H1 (cell line): ENCODE data around the gene APBA2. TPM values are rescaled to one million over a fixed set of nuclear protein-coding genes. Genes with fewer than 3 reads are reported as not detected.

Source experiments
- CTCF ChIA-PET: fragments of 300-600 bp; sonication (Branson Sonifier 250); formaldehyde crosslinking; loops from one replicate; lab custom pipeline; 2021; ENCODE audit not compliant: partially characterized antibody; lab: Charles Lee
- POLR2A ChIA-PET: fragments of 300-600 bp; sonication (Branson Sonifier 250); formaldehyde crosslinking; loops from one replicate; lab custom pipeline; 2021; ENCODE audit warnings: inconsistent platforms; ENCODE audit not compliant: partially characterized antibody; lab: Charles Lee
- DNase-seq, 2 experiments: peaks; one replicate each; pipeline versions ENCODE4 v3.0.0 to v3.0.0-alpha.2; 2010 to 2022; ENCODE audit warnings: low spot score in 2 of 2, low read depth in 1 of 2, mixed read lengths in 1 of 2
- FAIRE-seq: peaks from 2 replicates; lab custom pipeline; 2011; peaks lifted over from hg19 to GRCh38; lab: Jason Lieb, UNC
- H2AFZ ChIP-seq: 2 replicates; pipeline ENCODE4 v1.8.1; 2012; ENCODE audit warnings: low read length, inconsistent platforms
- H2AK5ac ChIP-seq: 2 replicates; pipeline ENCODE4 v1.6.1; 2013; ENCODE audit warnings: low read depth, low read length
- H2BK120ac ChIP-seq: replicated peaks from 2 replicates; pipeline ENCODE3; 2013; ENCODE audit warnings: low read depth, low read length, inconsistent platforms
- H2BK12ac ChIP-seq: 2 replicates; pipeline ENCODE4 v1.6.1; 2013; ENCODE audit warnings: low read depth, low read length
- H2BK15ac ChIP-seq: 2 replicates; pipeline ENCODE4 v1.6.1; 2013; ENCODE audit warnings: low read length
- H2BK20ac ChIP-seq: 2 replicates; pipeline ENCODE4 v1.6.1; 2013; ENCODE audit warnings: low read length
- H2BK5ac ChIP-seq: 2 replicates; pipeline ENCODE4 v1.6.1; 2013; ENCODE audit warnings: low read depth, low read length
- H3K14ac ChIP-seq: 2 replicates; pipeline ENCODE4 v1.6.1; 2013; ENCODE audit warnings: inconsistent platforms; ENCODE audit not compliant: insufficient read length
- H3K18ac ChIP-seq: 2 replicates; pipeline ENCODE4 v1.6.1; 2013; ENCODE audit warnings: low read length; ENCODE audit errors: extremely low read depth
- H3K23ac ChIP-seq: 2 replicates; pipeline ENCODE4 v1.6.1; 2013; ENCODE audit warnings: inconsistent platforms; ENCODE audit not compliant: insufficient read length
- H3K23me2 ChIP-seq: 2 replicates; pipeline ENCODE4 v1.6.1; 2013; ENCODE audit warnings: low read depth, low read length
- H3K27ac ChIP-seq: 2 replicates; pipeline ENCODE4 v1.6.1; 2011; ENCODE audit warnings: low read depth, low read length, inconsistent platforms
- H3K27me3 ChIP-seq, 4 experiments: replicated peaks in 1 of 4; 1 replicate in 1 of 4; 2 replicates in 3 of 4; pipeline versions ENCODE4 v1.6.1 to v1.8.1; 2011 to 2013; ENCODE audit warnings: low read length in 3 of 4, mild to moderate bottlenecking in 3 of 4, inconsistent platforms in 2 of 4, mixed read lengths in 2 of 4, moderate library complexity in 1 of 4; ENCODE audit not compliant: control insufficient read depth in 3 of 4, insufficient read depth in 3 of 4; ENCODE audit errors: extremely low read depth in 1 of 4
- H3K36me3 ChIP-seq, 4 experiments: 2 replicates each; pipeline versions ENCODE4 v1.6.1 to v1.8.1; 2011 to 2013; ENCODE audit warnings: mild to moderate bottlenecking in 4 of 4, low read length in 3 of 4, moderate library complexity in 2 of 4, control low read depth in 1 of 4, inconsistent platforms in 1 of 4; ENCODE audit not compliant: insufficient read depth in 4 of 4, control insufficient read depth in 2 of 4
- H3K4ac ChIP-seq: replicated peaks from 2 replicates; pipeline ENCODE3; 2013; ENCODE audit warnings: low read length, low read depth, mixed read lengths, inconsistent platforms; ENCODE audit not compliant: insufficient read length
- H3K4me1 ChIP-seq, 4 experiments: replicated peaks in 1 of 4; 1 replicate in 1 of 4; 2 replicates in 3 of 4; pipeline versions ENCODE4 v1.6.1 to v1.8.1; 2011 to 2013; ENCODE audit warnings: low read length in 3 of 4, inconsistent platforms in 2 of 4, mixed read lengths in 1 of 4; ENCODE audit not compliant: insufficient read depth in 4 of 4, control insufficient read depth in 3 of 4
- H3K4me2 ChIP-seq, 2 experiments: 2 replicates each; pipeline versions ENCODE4 v1.6.1 to v1.8.1; 2011 to 2013; ENCODE audit warnings: low read depth in 2 of 2, low read length in 2 of 2, control low read depth in 1 of 2, inconsistent platforms in 1 of 2, mild to moderate bottlenecking in 1 of 2; ENCODE audit not compliant: insufficient read depth in 1 of 2
- H3K4me3 ChIP-seq, 4 experiments: fragments of 200-600, 300-600 bp in 1 of 4; sonication (generic), shearing (Covaris generic), sonication (Bioruptor Twin) in 1 of 4; 2 replicates each; pipeline versions ENCODE4 v1.5.1 to v1.8.1; 2011 to 2016; ENCODE audit warnings: low read length in 4 of 4, low read depth in 3 of 4, control low read depth in 2 of 4, inconsistent platforms in 2 of 4, mild to moderate bottlenecking in 2 of 4, mixed read lengths in 1 of 4, moderate library complexity in 1 of 4; ENCODE audit not compliant: insufficient read depth in 2 of 4; ENCODE audit errors: extremely low read depth in 1 of 4
- H3K56ac ChIP-seq: replicated peaks from 2 replicates; pipeline ENCODE3; 2013; ENCODE audit warnings: low read depth, mild to moderate bottlenecking, mixed read lengths, low read length, inconsistent platforms; ENCODE audit not compliant: insufficient read length
- H3K79me1 ChIP-seq: 2 replicates; pipeline ENCODE4 v1.6.1; 2013; ENCODE audit warnings: low read depth, low read length, control low read depth
- H3K79me2 ChIP-seq, 2 experiments: 2 replicates each; pipeline versions ENCODE4 v1.6.1 to v1.8.1; 2012 to 2013; ENCODE audit warnings: low read length in 2 of 2, mild to moderate bottlenecking in 2 of 2, inconsistent platforms in 1 of 2; ENCODE audit not compliant: insufficient read depth in 2 of 2, control insufficient read depth in 1 of 2
- H3K9ac ChIP-seq, 4 experiments: replicated peaks in 1 of 4; 1 replicate in 1 of 4; 2 replicates in 3 of 4; pipeline versions ENCODE4 v1.6.1 to v1.8.1; 2011 to 2013; ENCODE audit warnings: low read depth in 3 of 4, low read length in 3 of 4, control low read depth in 2 of 4, mild to moderate bottlenecking in 2 of 4, moderate library complexity in 2 of 4, inconsistent platforms in 1 of 4; ENCODE audit errors: extremely low read depth in 1 of 4
- H3K9me3 ChIP-seq, 2 experiments: 2 replicates each; pipeline versions ENCODE4 v1.6.1 to v1.8.1; 2012 to 2013; ENCODE audit warnings: mild to moderate bottlenecking in 2 of 2, moderate library complexity in 2 of 2, control low read depth in 1 of 2, inconsistent platforms in 1 of 2, low read depth in 1 of 2, low read length in 1 of 2, mixed read lengths in 1 of 2; ENCODE audit not compliant: insufficient read depth in 2 of 2
- H4K20me1 ChIP-seq, 2 experiments: replicated peaks in 1 of 2; 2 replicates each; pipeline versions ENCODE3 to v1.8.1; 2011 to 2013; ENCODE audit warnings: inconsistent platforms in 2 of 2, low read length in 2 of 2, mild to moderate bottlenecking in 1 of 2; ENCODE audit not compliant: insufficient read depth in 2 of 2, control insufficient read depth in 1 of 2
- H4K5ac ChIP-seq: 2 replicates; pipeline ENCODE4 v1.6.1; 2013; ENCODE audit warnings: low read length, low read depth, mixed read lengths, inconsistent platforms; ENCODE audit not compliant: insufficient read length
- H4K8ac ChIP-seq: 2 replicates; pipeline ENCODE4 v1.8.0; 2013; ENCODE audit warnings: mild to moderate bottlenecking, moderate library complexity, low read length, inconsistent platforms; ENCODE audit not compliant: insufficient read depth; ENCODE audit errors: extremely low read depth
- H4K91ac ChIP-seq: replicated peaks from 2 replicates; pipeline ENCODE3; 2013; ENCODE audit warnings: low read length, mixed read lengths, inconsistent platforms; ENCODE audit not compliant: insufficient read length
- BACH1 ChIP-seq: IDR thresholded peaks from 2 replicates; pipeline ENCODE4 v1.6.1; 2012; ENCODE audit warnings: low read length, improper control_type of control experiment
- BCL11A ChIP-seq, 2 experiments: IDR thresholded peaks; one replicate each; pipeline ENCODE4 v1.6.1; 2011; ENCODE audit warnings: low read depth in 2 of 2, low read length in 2 of 2, mild to moderate bottlenecking in 2 of 2
- BRCA1 ChIP-seq: IDR thresholded peaks from 2 replicates; pipeline ENCODE4 v1.6.1; 2012; ENCODE audit warnings: low read depth, low read length, improper control_type of control experiment
- CBX8 ChIP-seq: fragments of 300-800, 300-1000 bp; sonication (generic); IDR thresholded peaks from 2 replicates; pipeline ENCODE4 v1.7.1; 2016; ENCODE audit warnings: low read depth, low read length, borderline replicate concordance
- HDAC2 ChIP-seq, 2 experiments: fragments of 300-600 bp in 1 of 2; sonication (generic) in 1 of 2; IDR thresholded peaks; 2 replicates each; pipeline ENCODE4 v1.6.1; 2011 to 2012; ENCODE audit warnings: low read depth in 2 of 2, low read length in 2 of 2, mild to moderate bottlenecking in 2 of 2, moderate library complexity in 2 of 2, borderline replicate concordance in 1 of 2, inconsistent platforms in 1 of 2
- JUND ChIP-seq: IDR thresholded peaks from 2 replicates; pipeline ENCODE4 v1.6.1; 2011; ENCODE audit warnings: mild to moderate bottlenecking, improper control_type of control experiment, low read length
- KDM1A ChIP-seq: fragments of 200-600, 300-600 bp; sonication (generic); IDR thresholded peaks from 2 replicates; pipeline ENCODE4 v1.7.1; 2016; ENCODE audit warnings: mild to moderate bottlenecking, low read length, borderline replicate concordance
- KDM5A ChIP-seq: fragments of 200-600 bp; IDR thresholded peaks from 2 replicates; pipeline ENCODE4 v1.7.1; 2012; ENCODE audit warnings: mild to moderate bottlenecking, low read length, inconsistent platforms, mixed read lengths
- RAD21 ChIP-seq, 2 experiments: IDR thresholded peaks in 1 of 2; conservative IDR thresholded peaks in 1 of 2; 2 replicates each; pipeline ENCODE4 v1.6.1; 2011; ENCODE audit warnings: low read depth in 2 of 2, low read length in 2 of 2, improper control_type of control experiment in 1 of 2, inconsistent platforms in 1 of 2, mild to moderate bottlenecking in 1 of 2, moderate library complexity in 1 of 2
- SAP30 ChIP-seq: fragments of 300-600 bp; sonication (generic); IDR thresholded peaks from 2 replicates; pipeline ENCODE4 v1.7.1; 2012; ENCODE audit warnings: low read length, moderate library complexity, mild to moderate bottlenecking, inconsistent platforms; ENCODE audit not compliant: insufficient read depth, insufficient replicate concordance
- SIN3A ChIP-seq, 2 experiments: IDR thresholded peaks in 1 of 2; conservative IDR thresholded peaks in 1 of 2; 2 replicates each; pipeline ENCODE4 v1.6.1; 2011 to 2012; ENCODE audit warnings: low read length in 2 of 2, improper control_type of control experiment in 1 of 2, low read depth in 1 of 2, mild to moderate bottlenecking in 1 of 2
- YY1 ChIP-seq: IDR thresholded peaks from 2 replicates; pipeline ENCODE4 v1.6.1; 2011; ENCODE audit warnings: low read depth, mild to moderate bottlenecking, low read length
- WGBS, 2 experiments: shearing (Covaris generic) in 1 of 2; methylation state at CpG; one replicate each; pipeline versions ENCODE4 v1.1.6 to v1.1.7; 2013 to 2015; ENCODE audit warnings: low lambda C conversion rate in 2 of 2, mixed read lengths in 2 of 2, inconsistent platforms in 1 of 2, low coverage in 1 of 2, missing lambda C conversion rate in 1 of 2; ENCODE audit not compliant: insufficient replicate concordance in 2 of 2, insufficient coverage in 1 of 2, insufficient read length in 1 of 2; ENCODE audit errors: extremely low coverage in 1 of 2, missing lambda C conversion rate in 1 of 2; 5-methylcytosine and 5-hydroxymethylcytosine counted together
- polyA plus RNA-seq, 7 experiments: library from polyadenylated mRNA; depleted of rRNA in 3 of 7; stranded (reverse) in 5 of 7; unstranded in 2 of 7; fragments of >200 nt in 5 of 7; fragments of 200-250 nt in 2 of 7; gene quantifications; 1 replicate in 5 of 7; 2 replicates in 1 of 7; 4 replicates in 1 of 7; pipeline versions ENCODE4 v1.2.1 to v1.2.3, GENCODE V29; 2011 to 2013; ENCODE audit warnings: missing spikeins in 2 of 7, mixed read lengths in 2 of 7
- total RNA-seq: library from RNA; stranded (reverse); fragmentation: NEBNext Ultra II Directional; extraction: Animal tissue kit (Norgen Biotek cat#: 25700); gene quantifications from 2 replicates; pipeline ENCODE4 v1.2.1, GENCODE V29; 2021

APBA2 gene
- total and polyA plus RNA-seq, 2 of the 8 experiments (the other 6 are each of a cell fraction or from before 2014, with no cell fraction given) = 15.5 to 19.0 TPM

- ChIA-PET CTCF (interaction anchor here (0.6 to 2.6 kb wide), 12 partner anchors 8 to 112 kb away, joined by 3 to 18 read pairs (median 5); no protein-coding TSS in a partner anchor), POLR2A (no interaction called here)
- Histone ChIP-seq H2BK20ac (no peak overlapping the region), H3K79me2 (no peaks in the 10 kb centered on the region), H3K27me3 (no peaks in the 10 kb centered on the region), H2BK120ac (no peak overlapping the region), H3K4me3 (no peak overlapping the region), H2AK5ac (no peak overlapping the region), H3K23me2 (no peaks in the 10 kb centered on the region), H3K4me2 (no peak overlapping the region), H4K20me1 (no peaks in the 10 kb centered on the region), H4K8ac (no peak overlapping the region), H3K9ac (no peak overlapping the region), H3K14ac (no peak overlapping the region), H3K36me3 (no peaks in the 10 kb centered on the region), H2BK5ac (no peak overlapping the region), H3K9me3 (no peaks in the 10 kb centered on the region), H2BK12ac (no peak overlapping the region), H3K23ac (no peak overlapping the region), H3K18ac (no peak overlapping the region), H3K56ac (no peak overlapping the region), H3K79me1 (no peaks in the 10 kb centered on the region), H3K4me1 (no peaks in the 10 kb centered on the region), H3K4ac (no peak overlapping the region), H2BK15ac (no peak overlapping the region), H4K91ac (no peak overlapping the region), H3K27ac (no peak overlapping the region), H4K5ac (no peak overlapping the region), H2AFZ (no peak overlapping the region)
- DNase-seq (peak; percentile 29 to 72), FAIRE-seq (peak; percentile 86)
- 3% methylated on average over 2 of the region's 2 CpGs; no CpG with 5 or more reads in 1 of the 2 experiments for WGBS, 2 experiments
- TF ChIP-seq RAD21 (IDR thresholded peaks at IDR 0.05 in 1 of 2, conservative IDR thresholded peaks at IDR 0.05 in 1 of 2; ENCODE audit: low read depth in 2 of 2, low read length in 2 of 2) = peak; percentile 79
- TF ChIP-seq KDM1A = no peak
- TF ChIP-seq BCL11A (IDR thresholded peaks at IDR 0.05; ENCODE audit: low read depth in 2 of 2, low read length in 2 of 2) = no peak
- TF ChIP-seq SIN3A (conservative IDR thresholded peaks at IDR 0.05 in 1 of 2, IDR thresholded peaks at IDR 0.05 in 1 of 2; ENCODE audit: low read depth in 1 of 2, low read length in 2 of 2) = no peak
- peak; percentile 73; the same call in 1 of the 2 replicates for TF ChIP-seq YY1
- TF ChIP-seq CBX8 = no peak
- no peak for TF ChIP-seq HDAC2 (IDR thresholded peaks at IDR 0.05; ENCODE audit: borderline replicate concordance in 1 of 2, low read depth in 2 of 2, low read length in 2 of 2)
- no peak for TF ChIP-seq BRCA1
- TF ChIP-seq BACH1 = no peak
- no peak for TF ChIP-seq SAP30
- 0 out of 2 replicates have a peak, but pooled peaks have one; percentile 13 for TF ChIP-seq JUND
- TF ChIP-seq KDM5A = no peak
These were observed 90.0 kb downstream of the APBA2 start for GRCh38 chr15:28975766-28976179.
